Measurements from ENCODE around the gene KRTAP1-1.

DNA sequence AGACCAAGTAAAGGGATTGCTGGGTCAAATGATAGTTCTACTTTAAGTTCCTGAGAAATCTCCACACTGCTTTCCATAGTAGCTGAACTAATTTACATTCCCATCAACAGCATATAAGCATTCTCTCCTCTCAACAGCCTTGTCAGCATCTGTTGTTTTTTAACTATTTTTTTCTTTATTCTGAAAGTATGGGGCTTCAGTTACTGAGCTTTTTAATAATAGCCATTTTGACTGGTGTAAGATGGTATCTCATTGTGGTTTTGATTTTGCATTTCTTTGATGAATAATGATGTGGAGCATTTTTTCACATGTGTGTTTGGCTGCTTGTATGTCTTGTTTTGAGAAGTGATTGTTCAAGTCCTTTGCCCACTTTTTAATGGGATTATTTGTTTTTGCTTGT is 11.3 kb upstream of the KRTAP1-1 start:
- no peak for TF ChIP-seq ZNF317 (CRISPR knock-in tag; IDR thresholded peaks at IDR 0.05; ENCODE audit: borderline replicate concordance, low read depth)
- no peak for TF ChIP-seq RELA (CRISPR knock-in tag; IDR thresholded peaks at IDR 0.05; ENCODE audit: borderline replicate concordance)
- TF ChIP-seq, protein P1, sequence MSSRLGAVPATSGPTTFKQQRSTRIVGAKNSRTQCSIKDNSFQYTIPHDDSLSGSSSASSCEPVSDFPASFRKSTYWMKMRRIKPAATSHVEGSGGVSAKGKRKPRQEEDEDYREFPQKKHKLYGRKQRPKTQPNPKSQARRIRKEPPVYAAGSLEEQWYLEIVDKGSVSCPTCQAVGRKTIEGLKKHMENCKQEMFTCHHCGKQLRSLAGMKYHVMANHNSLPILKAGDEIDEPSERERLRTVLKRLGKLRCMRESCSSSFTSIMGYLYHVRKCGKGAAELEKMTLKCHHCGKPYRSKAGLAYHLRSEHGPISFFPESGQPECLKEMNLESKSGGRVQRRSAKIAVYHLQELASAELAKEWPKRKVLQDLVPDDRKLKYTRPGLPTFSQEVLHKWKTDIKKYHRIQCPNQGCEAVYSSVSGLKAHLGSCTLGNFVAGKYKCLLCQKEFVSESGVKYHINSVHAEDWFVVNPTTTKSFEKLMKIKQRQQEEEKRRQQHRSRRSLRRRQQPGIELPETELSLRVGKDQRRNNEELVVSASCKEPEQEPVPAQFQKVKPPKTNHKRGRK (CRISPR knock-in tag; IDR thresholded peaks at IDR 0.05; ENCODE audit: borderline replicate concordance): no peak
